Muscle layer of colon (tissue), 2 donors: Measurements from ENCODE around the gene MSI2.

Source experiments
- H3K27ac ChIP-seq: one replicate; pipeline ENCODE4 v1.7.0; 2013; ENCODE audit warnings: low read depth, mild to moderate bottlenecking, low read length, moderate library complexity
- H3K27me3 ChIP-seq, 2 donors: one replicate each; pipeline ENCODE4 v1.7.0; 2013; ENCODE audit warnings: low read length in 2 of 2, mild to moderate bottlenecking in 2 of 2; ENCODE audit not compliant: insufficient read depth in 2 of 2, control insufficient read depth in 1 of 2
- H3K36me3 ChIP-seq: one replicate; pipeline ENCODE4 v1.7.0; 2013; ENCODE audit warnings: mild to moderate bottlenecking, low read length; ENCODE audit not compliant: insufficient read depth
- H3K4me1 ChIP-seq: one replicate; pipeline ENCODE4 v1.7.0; 2013; ENCODE audit warnings: mild to moderate bottlenecking, low read length; ENCODE audit not compliant: insufficient read depth
- H3K4me3 ChIP-seq, 2 donors: one replicate each; pipeline ENCODE4 v1.7.0; 2013; ENCODE audit warnings: low read length in 2 of 2, low read depth in 1 of 2, mild to moderate bottlenecking in 1 of 2, moderate library complexity in 1 of 2
- H3K9ac ChIP-seq: one replicate; pipeline ENCODE4 v1.7.0; 2013; ENCODE audit warnings: low read length
- H3K9me3 ChIP-seq: one replicate; pipeline ENCODE4 v1.7.0; 2013; ENCODE audit warnings: mild to moderate bottlenecking, low read length
- donor health status: abdominal sarcoma.
- donor health status: Adenocarcinoma of cecum.

Gene MSI2

DNA sequence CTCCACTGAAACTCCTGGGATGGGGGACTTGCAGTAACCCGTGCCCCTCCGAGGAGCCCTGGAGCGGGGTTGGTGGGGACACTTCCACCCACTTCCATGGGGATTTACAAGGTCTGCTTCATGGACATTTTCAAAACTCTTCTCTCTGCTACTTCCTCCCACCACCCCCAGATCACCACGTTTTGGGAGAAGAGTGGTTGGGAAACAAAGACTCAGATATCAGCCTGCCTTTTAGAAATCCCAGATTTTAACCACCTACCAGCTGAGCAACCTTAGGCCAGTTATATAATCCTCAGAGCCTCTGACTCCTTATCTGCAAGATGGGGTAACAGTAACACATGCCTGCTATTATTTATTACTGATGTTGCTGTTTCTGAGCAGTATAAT lies 304.0 kb downstream of the MSI2 start:
- Histone ChIP-seq H3K36me3 (no peaks in the 10 kb centered on the region), H3K4me3 (no peak overlapping the region), H3K27me3 (no peaks in the 10 kb centered on the region), H3K27ac (no peak overlapping the region), H3K9me3 (no peaks in the 10 kb centered on the region), H3K9ac (no peak overlapping the region), H3K4me1 (peaks cover 8% of the 10 kb centered on the region)

DNA sequence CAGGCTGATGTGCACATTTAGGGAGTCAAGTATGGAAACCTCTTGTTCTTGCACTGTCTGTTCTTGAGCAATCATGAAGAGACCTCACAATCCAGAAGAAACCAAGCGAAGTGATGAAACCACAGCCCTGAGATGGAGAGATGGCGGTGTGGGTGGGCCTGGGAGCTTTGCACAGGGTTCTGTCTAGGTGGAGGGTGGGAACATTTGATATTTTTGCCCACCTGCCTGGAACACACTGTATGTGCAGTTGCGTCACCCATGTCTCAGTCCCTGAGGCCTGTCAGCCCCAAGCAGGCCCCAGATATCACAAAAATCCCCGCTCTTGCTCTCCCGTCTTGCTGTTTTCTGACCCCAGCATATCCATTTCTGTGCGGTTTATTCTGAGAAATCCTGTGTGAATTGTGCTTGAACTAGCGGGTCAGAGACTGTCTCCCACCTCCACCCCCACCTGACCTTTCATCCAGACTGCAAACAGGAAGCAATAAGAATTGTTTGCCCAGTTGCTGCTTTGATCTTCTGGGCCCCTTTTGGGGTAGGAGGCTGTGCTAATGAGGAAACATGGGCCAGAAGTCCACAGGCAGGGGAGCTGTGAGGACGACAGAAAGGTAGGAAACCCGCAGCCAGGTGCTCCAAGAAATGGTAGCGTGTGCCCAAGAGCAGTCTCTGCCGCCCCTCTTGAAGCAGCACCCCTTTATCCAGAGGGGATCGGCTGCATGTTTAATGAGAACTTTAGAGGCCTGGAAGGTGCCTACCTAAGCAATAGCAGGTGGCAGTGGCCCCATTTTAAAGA lies 304.9 kb downstream of the MSI2 start:
- H3K27ac ChIP-seq, result no peak overlapping the region
- no peaks in the 10 kb centered on the region for H3K9me3 ChIP-seq
- H3K4me1 ChIP-seq, result peaks cover 8% of the 10 kb centered on the region
- no peak overlapping the region for H3K4me3 ChIP-seq
- H3K9ac ChIP-seq, result no peak overlapping the region
- no peaks in the 10 kb centered on the region for H3K27me3 ChIP-seq
- no peaks in the 10 kb centered on the region for H3K36me3 ChIP-seq

DNA sequence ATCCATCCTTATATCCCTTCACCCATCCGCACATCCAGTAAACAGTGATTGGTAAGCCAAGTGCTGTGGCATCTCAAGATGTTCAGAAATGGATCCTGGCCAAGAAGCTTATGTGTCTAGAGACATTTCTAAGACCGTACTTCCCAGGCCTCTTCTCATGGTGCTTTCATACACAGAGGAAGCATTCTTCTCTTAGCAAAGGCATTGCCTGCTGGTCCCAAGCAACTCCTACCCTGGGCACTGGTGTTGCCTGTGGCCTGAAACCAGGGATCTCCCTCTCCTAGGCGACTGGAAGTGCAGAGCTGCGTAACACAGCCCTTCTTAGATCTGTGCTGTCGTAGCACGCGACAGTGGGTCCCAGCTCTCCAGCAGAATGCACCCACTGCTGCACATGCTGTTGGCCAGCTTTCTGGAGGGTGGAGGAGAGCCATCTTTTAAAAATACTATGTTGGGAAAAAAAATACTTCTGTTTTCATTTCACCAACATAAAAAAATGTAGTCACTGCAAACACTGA lies 305.9 kb downstream of the MSI2 start:
- Histone ChIP-seq H3K36me3 (no peaks in the 10 kb centered on the region), H3K4me3 (no peak overlapping the region), H3K27ac (no peak overlapping the region), H3K9me3 (no peaks in the 10 kb centered on the region), H3K9ac (no peak overlapping the region), H3K27me3 (no peaks in the 10 kb centered on the region), H3K4me1 (peaks cover 6% of the 10 kb centered on the region)

DNA sequence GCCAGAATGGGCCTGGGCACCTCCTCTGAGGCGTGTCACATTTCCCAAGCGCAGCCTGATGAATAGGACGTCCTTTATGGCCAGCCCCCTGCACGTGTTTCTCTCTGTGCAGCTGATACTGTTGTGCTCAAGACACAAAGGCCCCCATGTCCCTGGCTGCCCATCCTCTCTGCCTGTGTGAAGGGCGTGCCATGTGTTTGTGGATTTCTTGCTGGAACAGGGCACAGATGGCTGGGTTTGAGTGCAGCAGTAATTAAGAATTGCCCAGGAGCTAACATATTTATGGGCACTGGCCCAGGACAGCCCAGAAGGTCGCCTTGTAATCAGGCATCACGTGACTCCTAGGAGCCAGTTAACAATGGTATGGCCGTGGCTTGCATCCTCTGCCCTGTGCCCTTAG lies 307.6 kb downstream of the MSI2 start:
- H3K9ac ChIP-seq, result no peak overlapping the region
- no peaks in the 10 kb centered on the region for H3K4me1 ChIP-seq
- H3K27ac ChIP-seq, result no peak overlapping the region
- no peak overlapping the region for H3K4me3 ChIP-seq
- H3K27me3 ChIP-seq, result no peaks in the 10 kb centered on the region
- no peaks in the 10 kb centered on the region for H3K36me3 ChIP-seq
- H3K9me3 ChIP-seq, result no peaks in the 10 kb centered on the region

DNA sequence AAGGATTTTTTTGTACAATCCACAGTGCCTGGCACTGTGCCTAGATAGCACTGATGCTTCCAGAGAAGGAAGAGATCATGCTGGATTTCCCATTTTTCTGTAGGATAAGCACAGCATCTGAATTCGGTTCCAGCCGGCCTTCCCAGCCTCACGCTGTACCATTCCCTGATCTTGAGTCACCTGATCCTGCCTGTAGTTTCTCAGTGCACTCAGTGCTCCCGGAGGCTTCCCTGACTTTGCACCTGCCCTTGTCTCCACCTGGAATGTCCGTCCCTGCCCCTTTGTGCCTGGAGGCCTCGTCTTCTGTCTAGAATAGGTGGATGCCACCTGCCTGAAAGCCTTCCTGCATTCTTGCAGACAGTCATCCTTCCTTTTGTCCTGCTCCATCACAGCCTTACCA lies 308.9 kb downstream of the MSI2 start:
- H3K4me1 ChIP-seq, result no peaks in the 10 kb centered on the region

DNA sequence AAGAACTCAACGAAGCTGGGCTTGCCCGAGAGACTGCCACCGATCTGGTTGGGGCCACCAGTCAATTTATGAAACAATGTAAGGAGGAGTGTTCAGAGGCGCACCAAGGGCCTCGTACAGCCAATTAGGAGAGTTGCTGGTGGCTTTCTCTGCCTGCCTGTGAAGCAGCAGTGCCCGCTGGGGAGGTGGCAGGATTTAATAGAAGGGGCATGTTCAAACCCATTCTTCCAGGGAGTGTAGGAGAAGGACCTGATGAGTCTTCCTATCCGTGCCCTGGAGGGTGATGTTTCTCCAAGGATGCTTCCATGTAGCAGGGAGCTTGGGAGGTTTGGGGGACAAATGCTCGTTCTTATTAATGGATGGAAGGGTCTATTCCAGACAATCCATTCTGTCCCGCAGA lies 310.4 kb downstream of the MSI2 start:
- peaks cover 12% of the 10 kb centered on the region for H3K4me1 ChIP-seq
- H3K4me3 ChIP-seq, result no peak overlapping the region
- no peaks in the 10 kb centered on the region for H3K9me3 ChIP-seq
- H3K27ac ChIP-seq, result no peak overlapping the region
- H3K36me3 ChIP-seq, result no peaks in the 10 kb centered on the region
- no peaks in the 10 kb centered on the region for H3K27me3 ChIP-seq
- no peak overlapping the region for H3K9ac ChIP-seq

More for the DNA sequence above, 308.9 kb downstream of the MSI2 start:
- no peaks in the 10 kb centered on the region for H3K36me3 ChIP-seq
- H3K27ac ChIP-seq, result no peak overlapping the region
- H3K4me3 ChIP-seq, result no peak overlapping the region
- H3K9me3 ChIP-seq, result no peaks in the 10 kb centered on the region
- no peak overlapping the region for H3K9ac ChIP-seq
- no peaks in the 10 kb centered on the region for H3K27me3 ChIP-seq

DNA sequence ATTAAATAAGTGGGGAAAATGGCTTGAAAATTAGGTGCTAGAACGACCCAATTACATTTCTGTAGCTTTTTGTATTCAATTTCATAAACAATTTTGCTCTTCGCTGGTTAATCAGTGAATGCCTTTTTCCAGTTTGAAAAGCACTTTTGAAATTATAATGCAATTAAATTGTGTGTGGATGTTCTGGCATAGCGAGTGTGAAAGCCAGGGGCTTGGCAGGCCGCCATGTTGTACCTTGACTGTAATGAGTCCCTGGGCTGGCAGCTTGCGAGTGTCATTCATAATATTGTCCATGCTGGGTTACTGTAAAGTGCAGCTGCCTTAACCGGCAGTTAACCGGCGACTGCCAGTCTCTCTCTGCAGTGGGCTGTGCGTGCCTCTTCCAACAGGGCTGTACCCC lies 310.9 kb downstream of the MSI2 start:
- Histone ChIP-seq H3K36me3 (no peaks in the 10 kb centered on the region), H3K4me1 (peaks cover 12% of the 10 kb centered on the region), H3K27me3 (no peaks in the 10 kb centered on the region), H3K9me3 (no peaks in the 10 kb centered on the region), H3K9ac (no peak overlapping the region), H3K27ac (no peak overlapping the region), H3K4me3 (no peak overlapping the region)

DNA sequence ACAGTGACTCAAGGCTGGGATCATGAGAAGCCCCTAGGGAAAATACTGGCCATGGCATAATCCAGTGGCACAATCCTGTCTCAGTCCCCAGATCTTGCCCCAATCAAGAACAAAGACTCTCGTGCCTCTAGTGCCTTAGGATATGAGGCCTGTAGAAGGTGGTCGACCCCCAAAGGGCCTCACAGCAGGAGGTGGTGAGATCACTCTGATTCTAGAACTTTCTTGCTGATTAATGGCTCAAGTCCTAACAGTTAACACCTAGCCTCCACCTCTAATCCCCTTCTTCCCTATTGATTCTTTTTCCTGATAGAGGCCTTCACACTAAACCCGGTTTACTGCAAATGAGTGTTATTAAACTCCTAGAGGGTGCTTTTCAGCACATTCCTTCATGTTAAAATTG lies 312.0 kb downstream of the MSI2 start:
- H3K4me3 ChIP-seq, result no peak overlapping the region
- H3K9me3 ChIP-seq, result no peaks in the 10 kb centered on the region
- peaks cover 12% of the 10 kb centered on the region for H3K4me1 ChIP-seq
- no peak overlapping the region for H3K27ac ChIP-seq
- H3K36me3 ChIP-seq, result no peaks in the 10 kb centered on the region
- H3K27me3 ChIP-seq, result no peaks in the 10 kb centered on the region
- H3K9ac ChIP-seq, result no peak overlapping the region

DNA sequence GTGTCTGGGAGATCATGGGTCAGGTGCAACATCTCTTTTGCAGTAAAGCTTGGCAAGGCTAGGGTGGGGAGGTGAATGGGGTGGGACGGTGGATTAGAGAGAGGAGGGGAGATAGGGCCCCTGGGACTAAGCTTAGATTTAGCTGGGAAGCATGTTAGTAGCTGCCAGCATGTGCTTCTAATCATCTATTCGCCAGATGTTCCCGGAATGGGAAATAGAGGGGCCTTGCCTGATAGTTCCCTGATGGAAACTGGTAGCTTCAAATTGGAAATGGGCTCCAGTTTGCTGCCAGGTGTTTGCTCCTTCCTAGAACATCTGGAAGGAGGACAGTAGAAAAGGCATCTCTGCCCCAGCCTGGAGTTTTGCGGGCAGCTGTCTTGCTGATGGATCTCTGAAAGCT lies 312.7 kb downstream of the MSI2 start:
- Histone ChIP-seq H3K4me1 (peaks cover 12% of the 10 kb centered on the region), H3K36me3 (no peaks in the 10 kb centered on the region), H3K4me3 (no peak overlapping the region), H3K9ac (no peak overlapping the region), H3K27ac (no peak overlapping the region), H3K27me3 (no peaks in the 10 kb centered on the region), H3K9me3 (no peaks in the 10 kb centered on the region)

DNA sequence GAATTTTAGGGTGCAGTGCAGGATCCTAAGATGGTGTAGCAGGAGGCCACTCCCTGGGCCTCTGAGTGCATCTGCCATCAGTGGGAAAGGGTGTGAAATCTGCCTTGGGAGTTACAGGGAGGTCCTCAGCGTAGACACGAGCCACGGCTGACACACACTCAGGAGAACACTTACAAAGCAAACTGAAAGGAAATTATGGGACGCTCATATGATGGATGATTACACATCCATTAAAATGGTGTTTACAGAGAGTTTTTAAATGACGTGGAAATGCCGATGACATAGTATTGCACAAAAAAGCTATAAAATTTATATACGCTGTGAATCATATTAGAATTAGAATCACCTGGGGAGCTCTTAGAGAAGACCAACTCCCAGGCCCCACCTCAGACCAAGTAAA lies 313.5 kb downstream of the MSI2 start:
- Histone ChIP-seq H3K9ac (no peak overlapping the region), H3K4me3 (no peak overlapping the region), H3K36me3 (no peaks in the 10 kb centered on the region), H3K4me1 (peaks cover 12% of the 10 kb centered on the region), H3K27me3 (no peaks in the 10 kb centered on the region), H3K27ac (no peak overlapping the region), H3K9me3 (no peaks in the 10 kb centered on the region)

DNA sequence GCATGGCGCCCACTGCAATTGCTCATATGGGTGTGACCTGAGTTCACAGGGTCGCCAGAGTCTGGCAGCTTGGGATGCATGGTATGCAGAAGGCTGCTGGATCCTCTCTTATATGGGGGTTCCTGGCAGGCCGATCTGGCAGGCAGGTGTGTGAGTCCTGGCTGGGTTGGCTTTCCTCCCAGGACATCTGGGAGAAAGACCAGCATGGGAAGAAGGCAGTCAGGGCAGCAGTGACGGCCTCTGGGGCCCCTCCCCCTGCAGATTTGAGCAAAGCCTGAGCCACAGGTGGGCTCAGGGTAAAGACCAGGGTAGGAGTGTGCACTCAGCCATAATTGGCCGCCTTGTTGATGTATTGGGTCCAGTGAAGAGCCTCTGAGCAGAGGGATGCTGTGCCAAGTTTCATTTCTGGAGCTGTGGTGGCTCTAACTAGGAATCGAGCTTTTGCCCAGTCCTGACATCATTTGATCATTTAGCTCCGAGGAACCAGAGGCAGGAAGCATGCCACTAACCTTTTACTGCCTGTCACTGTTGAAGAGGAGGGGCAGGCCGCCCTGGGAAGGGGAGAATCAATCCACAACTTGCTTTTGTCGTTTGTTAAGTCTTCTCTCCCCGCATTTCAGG lies 314.5 kb downstream of the MSI2 start:
- Histone ChIP-seq H3K9ac (no peak overlapping the region), H3K27me3 (no peaks in the 10 kb centered on the region), H3K9me3 (no peaks in the 10 kb centered on the region), H3K27ac (no peak overlapping the region), H3K4me1 (peaks cover 12% of the 10 kb centered on the region), H3K36me3 (no peaks in the 10 kb centered on the region), H3K4me3 (no peak overlapping the region)

DNA sequence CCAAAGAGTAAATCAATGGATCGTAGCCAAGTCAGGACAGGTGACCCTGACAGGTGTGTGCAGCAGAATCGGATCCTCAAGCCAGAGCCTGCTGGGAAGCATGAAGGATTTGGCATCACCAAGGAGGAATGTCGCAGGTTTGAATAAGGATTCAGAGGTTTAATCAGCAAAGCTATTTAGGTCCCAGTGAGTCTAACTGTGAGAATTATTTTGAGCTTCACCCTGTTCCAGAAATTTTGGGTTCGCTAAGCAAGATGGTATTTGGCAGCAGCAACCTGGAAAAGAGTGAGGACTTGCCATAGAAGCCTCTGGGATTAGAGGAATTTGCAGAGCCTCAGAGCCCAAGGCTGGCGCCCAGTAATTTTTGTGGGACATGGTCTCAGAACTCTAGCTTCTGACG lies 315.7 kb downstream of the MSI2 start:
- H3K27ac ChIP-seq, result no peak overlapping the region
- no peak overlapping the region for H3K4me3 ChIP-seq
- H3K27me3 ChIP-seq, result no peaks in the 10 kb centered on the region
- H3K4me1 ChIP-seq, result peaks cover 12% of the 10 kb centered on the region
- no peak overlapping the region for H3K9ac ChIP-seq
- no peaks in the 10 kb centered on the region for H3K36me3 ChIP-seq
- H3K9me3 ChIP-seq, result no peaks in the 10 kb centered on the region
